Stimulated activated CD4-positive, alpha-beta T cell treated with anti-CD3 and anti-CD28 coated beads, Interleukin-4, amount 100 ng/mL, for 48 hours (primary cell): ENCODE measurements around the gene TRAM2.

Experiments used
- DNase-seq, 2 donors: peaks; one replicate each; pipeline ENCODE4 v3.0.0-alpha.2; 2020; ENCODE audit warnings: low read depth in 2 of 2

Gene TRAM2

DNA sequence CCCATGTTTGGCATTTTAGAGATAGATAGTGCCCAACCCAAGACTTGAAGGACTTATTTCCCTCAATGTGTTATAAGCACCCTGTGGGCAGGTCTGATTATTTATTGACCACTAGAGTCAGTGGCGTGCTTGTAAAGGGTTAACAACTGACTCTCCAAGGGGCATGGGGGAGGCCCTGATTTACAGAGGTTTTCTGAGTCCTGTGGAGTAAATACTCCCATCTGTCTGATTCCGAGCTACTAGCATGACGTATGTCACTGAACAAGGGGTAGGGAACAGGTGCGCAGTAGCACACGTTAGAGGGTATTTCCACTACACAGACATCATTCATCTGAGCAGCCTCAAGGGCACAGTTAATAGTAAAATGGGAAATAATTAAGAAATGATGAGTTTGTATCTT, 17.4 kb upstream of the TRAM2 start:
- no peak for DNase-seq

DNA sequence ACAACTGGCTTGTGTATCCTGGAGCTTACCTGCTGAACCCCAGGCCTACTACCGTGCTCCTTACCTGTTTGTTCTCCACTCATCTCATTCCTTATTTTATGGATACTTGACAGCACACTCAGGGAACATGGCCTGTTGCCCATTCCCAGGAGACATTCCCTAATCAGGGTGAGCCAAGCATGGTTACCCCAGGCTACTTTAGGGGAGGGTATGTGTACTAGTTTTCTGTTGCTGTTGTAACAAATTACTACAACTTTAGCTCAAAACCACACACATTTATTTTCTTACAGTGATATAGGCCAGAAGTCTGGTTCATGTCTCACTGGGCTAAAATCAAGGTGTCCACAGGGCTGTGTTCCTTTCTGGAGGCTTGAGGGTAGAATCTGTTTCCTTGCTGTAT, 15.0 kb upstream of the TRAM2 start:
- no peak for DNase-seq

DNA sequence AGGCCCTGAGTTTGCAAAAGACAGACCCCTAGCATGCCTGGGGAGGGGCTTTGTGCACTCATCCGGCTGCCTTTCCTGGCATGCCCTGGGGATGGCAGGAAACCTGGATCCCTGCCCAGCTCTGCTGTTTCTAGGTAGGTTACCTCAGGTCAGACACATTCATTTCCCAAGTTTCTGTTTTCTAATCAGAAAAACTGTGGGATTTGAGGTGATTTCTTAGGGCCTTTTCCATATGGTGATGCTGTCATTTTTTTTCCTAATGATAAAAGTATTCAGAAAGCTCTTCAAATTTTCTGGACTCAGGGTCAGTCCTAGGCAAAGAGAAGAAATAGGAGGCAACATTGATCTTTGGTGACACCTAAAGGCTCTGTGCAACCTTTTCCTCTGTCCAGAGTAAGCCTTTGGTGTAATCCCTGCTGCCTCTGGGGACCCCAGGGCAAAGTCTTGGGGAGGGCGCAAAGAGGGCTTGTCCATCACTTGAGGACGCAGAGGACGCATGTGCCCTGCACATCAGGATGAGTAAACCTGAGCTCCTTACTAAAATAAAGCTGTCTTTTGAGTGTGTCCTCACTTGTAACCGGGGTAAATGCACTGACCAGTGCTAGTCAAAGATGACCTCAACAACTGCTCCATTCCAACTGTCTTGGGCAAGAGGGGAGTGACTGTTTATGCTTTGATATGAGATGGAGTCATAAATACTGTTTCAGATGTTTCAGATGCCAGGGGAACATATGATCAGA, 13.5 kb upstream of the TRAM2 start:
- no peak for DNase-seq

DNA sequence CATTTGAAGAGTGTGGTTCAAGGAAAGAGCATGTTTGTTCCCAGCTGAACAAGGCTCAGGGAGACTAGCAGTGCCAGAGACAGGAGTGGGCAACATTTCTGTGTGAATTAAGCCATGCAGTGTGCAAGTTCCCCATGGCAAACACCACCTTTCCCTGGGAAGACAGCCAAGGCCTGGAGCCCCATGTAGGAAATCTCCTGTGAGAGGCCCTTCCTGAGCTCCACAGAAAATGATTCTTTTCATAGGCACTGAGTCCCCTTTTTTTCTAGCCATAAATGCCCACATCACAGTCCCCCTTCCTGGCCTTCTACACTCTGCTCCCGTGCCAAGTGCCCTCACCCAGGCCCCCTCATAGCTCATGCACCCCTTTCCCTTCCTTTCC, 11.8 kb upstream of the TRAM2 start:
- no peak for DNase-seq

DNA sequence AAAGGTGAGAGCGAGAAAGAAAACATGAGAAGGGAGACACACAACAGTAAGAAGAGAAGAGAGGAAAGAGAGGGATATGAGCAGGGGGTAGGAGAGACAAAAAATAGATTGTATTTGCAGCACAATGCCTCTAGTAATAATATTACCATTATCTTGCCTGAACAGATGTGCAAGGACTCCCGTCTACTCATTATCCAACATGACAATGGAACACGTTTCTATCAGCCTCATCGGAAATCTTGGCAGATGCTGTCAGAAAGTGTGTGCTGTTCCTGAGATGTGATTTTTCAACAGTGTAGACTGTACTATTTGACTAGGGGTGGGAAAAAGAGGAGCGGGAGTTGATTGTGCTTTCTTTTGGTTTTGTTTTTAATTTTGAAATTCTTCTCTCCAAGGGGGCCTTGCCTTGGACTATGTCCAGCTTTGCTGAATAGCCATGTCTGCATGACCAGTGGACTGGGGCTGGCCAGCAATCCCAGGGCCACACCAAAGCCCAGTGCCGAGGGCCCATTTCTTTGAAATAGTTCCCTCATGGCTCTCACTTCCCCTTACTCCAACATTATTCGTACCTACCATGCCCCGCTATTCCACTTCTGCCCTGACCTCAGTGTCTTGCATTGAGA, 11.3 kb upstream of the TRAM2 start:
- DNase-seq: no peak

DNA sequence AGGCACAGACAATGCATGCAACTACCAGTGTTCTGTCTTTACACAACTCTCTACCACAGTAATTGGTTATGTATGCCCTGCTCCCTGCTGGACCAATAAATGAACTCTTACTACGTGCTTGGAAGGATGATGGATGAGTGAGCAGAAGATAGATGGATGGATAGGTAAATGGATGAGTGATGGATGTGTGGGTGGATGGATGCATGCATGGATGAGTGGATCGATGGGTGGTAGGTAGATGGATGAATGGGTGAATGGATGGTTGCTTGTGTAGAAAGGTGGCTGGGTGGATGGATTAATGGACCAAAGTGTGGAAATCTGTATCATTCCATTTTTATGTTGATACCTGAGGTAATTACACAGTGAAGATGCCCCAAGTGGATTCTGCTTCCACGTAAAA, 10.1 kb upstream of the TRAM2 start:
- no peak for DNase-seq

DNA sequence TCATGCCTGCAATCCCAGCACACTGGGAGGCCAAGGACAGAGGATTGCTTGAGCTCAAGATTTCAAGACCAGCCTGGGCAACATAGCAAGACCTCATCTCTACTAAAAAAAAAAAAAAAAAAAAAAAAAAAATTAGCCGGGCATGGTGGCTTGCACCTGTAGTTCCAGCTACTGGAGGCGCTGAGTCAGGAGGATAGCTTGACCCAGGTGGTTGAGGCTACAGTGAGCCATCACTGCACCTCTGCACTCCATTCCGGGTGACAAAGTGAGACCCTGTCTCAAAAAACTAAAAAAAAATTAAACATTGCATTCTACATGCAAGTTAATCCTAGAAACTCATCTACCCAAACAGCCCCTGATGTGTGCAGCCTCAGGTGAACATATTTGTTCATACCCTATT, 7.3 kb upstream of the TRAM2 start:
- no peak for DNase-seq

DNA sequence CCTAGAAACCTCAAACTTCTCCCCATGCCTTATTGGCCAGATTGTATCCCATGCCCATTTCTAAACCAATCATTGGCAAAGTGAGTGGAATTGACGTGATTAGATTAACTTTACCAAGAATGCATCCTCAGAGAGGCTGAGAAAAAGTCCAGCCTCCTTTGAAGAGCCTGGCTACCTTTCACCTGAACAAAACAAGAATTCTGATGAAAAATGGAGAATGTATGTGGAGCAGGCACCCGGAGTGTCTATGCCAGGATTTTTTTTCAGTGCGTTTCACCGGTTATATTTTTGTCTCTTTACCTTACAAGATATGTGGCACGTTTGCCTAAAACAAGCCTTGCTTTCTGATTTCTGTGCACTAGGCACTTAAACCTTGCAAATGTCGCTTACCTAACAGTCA, 6.1 kb upstream of the TRAM2 start:
- no peak for DNase-seq

DNA sequence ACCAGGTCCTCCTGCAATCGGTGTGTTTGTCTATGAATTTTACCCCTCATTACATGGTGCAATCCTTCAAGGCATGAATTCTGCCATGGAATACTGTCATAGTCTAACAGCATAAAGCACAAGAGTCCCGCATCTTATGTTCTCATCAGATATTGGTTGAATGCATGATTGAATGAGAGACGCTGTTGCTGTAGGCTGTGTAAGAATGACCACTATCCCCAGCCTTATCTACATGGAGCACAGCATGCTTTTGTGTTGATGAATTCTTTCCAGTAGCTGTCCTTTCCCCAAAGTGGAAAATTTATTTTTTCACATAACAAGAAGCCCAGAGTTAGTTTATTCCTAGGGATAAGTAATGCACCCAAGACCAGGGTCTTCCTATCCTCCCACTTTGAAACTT, 5.6 kb upstream of the TRAM2 start:
- DNase-seq: no peak

DNA sequence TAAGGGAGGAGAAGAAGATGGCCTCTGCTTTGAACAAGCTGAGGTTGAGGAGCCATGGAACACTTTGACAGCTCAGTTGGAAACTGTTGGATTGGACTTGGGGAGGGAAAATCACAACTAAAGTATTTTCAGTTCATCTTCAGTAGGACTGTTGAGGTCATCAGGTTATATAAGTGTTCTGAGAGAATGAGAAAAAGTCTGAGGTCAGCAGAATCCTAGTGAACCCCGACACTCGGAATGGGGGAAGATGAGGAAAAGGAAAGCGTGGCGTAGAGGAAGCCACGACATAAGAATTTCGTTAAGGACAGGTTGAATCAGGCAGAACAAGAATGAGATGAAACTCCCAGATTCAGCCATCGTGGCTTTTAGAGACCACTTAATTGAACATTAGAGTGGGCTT, 4.0 kb upstream of the TRAM2 start:
- no peak for DNase-seq

DNA sequence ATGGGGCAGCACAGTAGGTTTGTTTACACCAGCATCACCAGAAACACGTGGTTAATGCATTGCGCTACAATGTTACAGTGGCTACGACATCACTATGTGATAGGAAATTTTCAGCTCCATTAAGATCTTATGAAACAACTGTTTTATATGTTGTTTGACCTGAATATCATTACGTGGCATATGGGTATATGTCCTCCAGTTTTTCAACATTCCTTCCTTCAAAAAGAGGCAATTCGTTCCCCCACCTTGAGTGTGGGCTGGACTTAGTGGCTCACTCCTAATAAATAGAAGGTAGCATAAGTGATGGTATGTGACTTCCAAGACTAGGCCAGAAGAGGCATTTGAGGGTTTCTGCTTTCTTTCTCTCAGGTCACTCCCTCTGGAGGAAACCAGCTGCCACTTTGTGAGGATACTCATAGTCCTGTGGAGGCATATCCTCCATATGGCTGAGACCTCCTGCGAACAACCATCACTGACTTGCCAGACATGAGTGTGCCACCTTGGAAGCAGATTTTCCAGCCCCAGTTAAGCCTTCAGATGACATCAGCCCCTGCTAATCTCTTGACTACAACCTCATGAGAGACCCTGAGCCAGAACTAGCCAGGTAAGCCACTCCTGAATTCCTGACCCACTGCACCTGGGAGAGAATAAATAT, 2.3 kb upstream of the TRAM2 start:
- no peak for DNase-seq

DNA sequence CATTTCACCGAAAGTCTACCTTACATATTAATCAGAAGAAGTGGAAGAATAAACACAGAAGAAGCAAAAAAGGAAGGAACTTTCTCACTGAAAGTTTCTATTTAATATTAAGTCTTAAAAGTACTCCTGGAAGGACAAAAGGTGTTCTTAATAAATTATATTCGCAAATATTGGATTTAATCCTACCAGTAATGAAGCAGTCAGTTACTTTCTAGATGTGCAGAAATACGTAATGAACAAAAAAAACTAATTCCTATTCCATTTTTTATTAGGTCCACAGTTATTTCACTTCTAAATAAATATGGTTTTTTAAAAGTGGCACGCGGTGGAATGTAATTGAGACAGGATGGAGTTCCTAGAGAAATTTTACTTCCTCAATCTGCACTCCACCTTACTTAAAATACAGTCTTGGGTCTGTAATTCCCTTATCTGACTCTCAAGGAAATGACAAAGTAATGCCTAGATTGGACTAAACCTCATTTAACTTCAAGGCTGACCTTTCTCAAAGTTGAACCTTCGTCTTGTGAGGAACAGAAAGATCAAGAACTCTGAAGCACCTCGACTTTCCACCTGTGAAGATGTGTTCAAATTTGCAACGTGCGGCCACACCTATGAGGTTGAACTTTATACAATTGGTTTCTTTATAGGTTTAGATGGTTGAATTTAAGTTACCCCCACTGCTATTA, 1.1 kb upstream of the TRAM2 start:
- DNase-seq: no peak

DNA sequence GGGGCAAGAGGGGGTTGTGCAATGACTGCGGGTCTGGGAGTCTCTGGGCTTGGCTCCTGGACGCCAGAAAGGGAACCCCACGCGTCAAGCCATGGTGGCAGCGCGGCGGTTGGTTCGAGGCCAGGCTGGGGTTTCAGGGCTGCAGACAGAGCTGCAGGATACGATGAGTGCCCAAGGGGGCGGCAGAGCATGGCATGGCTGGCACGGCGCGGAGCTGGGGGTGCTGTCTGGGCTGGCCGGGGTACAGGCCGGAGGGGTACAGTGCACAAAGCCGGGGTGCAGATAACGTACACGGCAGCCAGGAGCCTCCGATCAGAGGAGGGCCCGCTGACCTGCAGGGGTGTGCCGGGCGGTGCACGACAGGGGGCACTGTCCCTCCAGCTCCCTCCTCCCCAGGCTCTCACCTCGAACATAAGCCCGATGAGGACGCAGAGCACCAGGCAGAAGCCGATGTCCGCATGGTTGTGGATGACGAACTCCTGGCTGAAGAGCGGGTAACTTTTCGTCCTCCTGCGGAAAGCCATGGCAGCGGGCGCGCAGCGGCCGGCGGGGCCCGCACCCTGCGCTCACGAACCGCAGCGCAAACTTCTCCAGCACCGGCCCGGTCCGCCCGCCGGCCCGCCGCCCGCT, 353 bp downstream of the TRAM2 start:
- DNase-seq: peak; percentile 47 to 57

DNA sequence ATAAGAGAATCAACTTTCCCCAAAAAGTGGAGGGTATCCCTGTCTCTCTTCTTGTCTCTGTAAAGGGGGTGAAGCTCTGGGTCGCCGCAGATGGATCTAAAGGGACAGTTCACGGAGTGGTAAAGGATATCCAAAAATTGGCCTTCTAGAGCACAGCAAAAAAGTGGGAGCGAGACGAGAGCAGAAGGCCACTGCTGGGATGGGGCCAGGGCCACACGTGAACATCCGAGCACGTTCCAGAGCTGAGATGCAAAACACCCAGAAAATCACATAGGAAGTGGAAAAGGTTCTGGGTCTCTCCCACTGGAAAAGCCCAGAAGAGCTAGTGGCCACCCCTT, 837 bp downstream of the TRAM2 start:
- DNase-seq: no peak

DNA sequence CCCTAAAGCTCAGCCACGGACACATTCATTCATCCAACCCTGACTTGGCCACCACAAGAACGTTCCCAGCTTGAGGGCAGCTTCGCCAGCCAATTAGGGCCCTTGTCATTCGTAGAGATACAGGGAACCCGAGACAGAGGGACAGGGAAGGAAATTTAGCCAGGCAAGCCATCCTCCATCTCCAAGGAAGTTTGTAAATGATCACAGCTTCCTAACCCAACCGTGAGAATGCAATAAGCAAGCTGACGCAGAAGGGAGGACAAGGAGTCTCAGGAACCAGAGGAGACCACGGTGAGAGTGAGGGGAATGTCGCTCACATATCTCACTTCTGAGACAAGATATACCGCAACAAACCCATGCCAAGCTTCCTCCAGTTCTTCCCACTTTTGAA, 1.4 kb downstream of the TRAM2 start:
- DNase-seq: no peak

DNA sequence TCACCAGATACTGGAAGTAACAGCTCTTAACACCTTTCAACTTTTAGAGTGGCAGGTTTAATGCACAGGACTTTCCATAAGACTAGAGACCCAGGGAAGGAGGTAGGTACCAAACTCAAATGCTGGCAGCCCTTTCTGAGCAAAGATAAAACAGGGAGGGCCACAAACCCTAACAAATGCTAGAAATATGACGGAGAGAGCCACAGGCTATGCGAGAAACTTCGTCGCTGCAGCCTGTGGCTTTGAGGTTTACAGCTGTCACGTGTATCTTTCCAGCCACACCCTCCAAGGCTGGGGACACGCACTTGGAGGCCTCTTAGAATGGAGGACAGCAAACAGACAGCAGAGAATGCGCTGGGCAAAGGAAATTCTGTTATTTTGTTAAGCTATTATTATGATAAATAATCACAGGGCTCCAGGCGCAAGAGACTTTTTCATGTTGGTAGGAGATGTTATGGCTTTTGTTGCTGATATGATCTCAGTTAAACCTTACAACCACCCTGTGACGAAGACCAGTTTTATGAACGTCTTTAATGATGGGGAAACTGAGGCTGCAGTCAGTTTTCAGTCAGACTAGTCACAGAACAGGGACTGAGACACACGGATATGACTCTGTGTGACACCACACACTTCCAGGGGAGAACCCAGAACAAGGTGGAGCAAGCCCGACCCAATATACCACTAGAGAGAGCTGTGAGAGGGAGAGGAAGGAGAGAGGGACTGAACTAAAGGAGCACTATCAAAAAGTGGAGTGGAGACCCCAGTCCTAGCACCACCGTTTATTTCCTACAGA, 2.0 kb downstream of the TRAM2 start:
- DNase-seq: peak; percentile 34 to 46

DNA sequence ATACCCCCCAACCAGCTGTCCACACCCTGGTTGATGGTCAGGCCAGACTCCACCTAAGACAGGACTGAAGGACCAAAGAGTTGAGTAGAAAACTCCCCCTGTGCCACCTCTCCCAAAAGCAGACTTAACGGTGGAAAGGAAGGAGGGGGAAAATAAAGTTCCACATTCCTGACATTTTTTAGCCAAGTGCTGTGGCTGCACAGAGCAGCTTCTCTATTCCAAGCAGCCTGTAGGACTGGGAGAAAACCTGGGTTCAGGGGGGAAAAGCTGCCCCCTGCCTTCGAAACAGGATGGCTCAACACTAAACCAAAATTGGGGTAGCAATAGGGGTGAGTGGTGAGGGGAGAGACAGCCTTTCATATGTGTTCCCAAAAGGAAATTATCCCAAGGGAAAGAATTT, 3.6 kb downstream of the TRAM2 start:
- DNase-seq: no peak

DNA sequence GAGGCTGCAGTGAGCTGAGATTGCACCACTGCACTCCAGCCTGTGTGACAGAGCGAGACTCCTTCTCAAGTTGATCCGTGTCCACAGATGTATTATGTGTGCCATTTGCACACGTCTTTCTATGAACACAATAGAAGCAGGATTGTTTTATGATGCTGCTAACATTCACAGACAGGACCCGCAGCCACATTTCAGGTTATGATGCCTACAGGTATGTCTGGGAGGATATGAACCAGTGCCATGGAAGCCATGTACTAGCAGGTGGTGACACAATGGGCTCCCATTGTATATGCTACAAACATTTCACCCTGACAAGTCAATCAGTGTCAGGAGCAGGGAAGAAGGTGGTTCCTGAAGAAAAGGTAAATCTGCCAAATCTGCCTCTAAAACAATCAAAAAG, 4.3 kb downstream of the TRAM2 start:
- DNase-seq: no peak

DNA sequence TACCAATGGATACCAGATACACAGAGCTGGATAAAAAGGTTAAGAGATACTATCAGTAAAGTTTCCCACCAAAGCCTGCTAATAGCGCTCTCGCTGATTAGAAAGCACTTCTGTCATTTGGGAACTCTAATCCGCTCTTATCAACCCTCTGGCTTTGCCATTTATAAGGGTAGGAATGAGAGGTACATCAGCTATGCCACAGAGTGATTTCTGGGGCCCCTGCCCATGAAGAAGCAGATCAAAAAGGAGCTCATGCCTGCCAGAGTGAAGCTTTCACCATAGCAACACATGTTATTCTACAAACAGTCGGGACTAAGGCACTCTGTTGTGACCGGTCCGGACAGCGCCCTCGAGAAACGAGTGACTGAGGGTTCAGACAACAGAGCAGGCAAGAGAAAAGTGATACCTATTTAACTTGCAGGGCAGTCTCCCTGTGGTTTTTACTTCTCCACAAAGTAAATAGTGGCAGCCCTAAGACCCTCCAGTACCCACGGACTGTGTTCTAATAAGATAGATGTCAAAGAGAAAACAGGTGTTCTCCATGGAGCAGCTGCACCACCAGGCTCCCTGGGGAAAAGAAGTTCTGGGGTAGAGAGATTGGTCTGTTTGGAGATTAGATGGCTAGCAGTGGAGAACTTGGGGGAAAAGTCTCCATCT, 5.6 kb downstream of the TRAM2 start:
- no peak for DNase-seq

DNA sequence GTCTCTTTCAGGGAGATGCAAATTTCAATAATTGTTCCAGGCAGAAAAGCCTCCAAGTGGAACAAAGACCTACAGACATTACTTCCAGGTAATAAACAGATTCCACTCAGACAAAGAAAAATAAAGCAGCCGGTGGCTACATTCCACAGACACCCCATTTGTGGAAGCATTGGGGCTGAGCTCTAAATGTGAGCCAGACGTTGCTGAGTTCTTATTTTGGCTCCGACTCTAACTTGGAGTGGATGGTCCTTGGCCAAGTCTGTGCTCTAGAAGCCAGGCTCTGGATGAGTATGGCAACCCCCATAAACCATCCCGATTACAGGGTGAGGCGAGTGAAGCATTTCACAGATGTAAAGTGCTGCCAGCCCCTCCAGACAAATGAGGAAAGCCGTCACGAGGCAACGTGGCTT, 6.6 kb downstream of the TRAM2 start:
- no peak for DNase-seq

DNA sequence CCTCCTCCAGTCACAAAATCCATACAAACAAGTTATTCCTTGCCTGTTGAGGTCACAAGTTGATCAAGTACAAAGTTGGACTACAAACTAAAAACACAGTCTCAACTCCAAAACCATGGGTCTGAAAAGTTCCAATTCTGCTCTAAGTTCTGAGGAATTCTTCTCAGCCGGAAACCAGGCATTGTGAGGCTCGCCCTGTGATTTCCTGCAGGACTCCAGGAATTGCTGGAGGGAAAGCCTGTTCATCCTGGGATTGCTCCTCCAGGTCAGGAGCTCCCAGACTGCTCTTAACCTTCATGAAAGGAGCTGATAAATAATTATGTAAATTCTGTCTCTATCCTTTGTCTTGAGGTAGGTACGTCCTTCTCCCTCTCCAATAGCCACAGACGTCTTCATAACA, 8.5 kb downstream of the TRAM2 start:
- DNase-seq: no peak
